GM08714 (cell line): ENCODE data around the gene SLC4A7.
"Not testable (repeated sequence)": the region's sequence is repeated elsewhere in the genome, so short reads cannot be mapped to it uniquely, and the experiment has no call there.

Source experiments
- H3K4me3 ChIP-seq: fragments of 200-500 bp; sonication (Bioruptor generic); 2 replicates; pipeline ENCODE4 v1.5.1; 2014; ENCODE audit warnings: mild to moderate bottlenecking, low read length, inconsistent platforms
- ZNF274 ChIP-seq: IDR thresholded peaks from 2 replicates; pipeline ENCODE4 v1.6.1; 2012; ENCODE audit warnings: mild to moderate bottlenecking, low read depth, low read length

Gene SLC4A7

DNA sequence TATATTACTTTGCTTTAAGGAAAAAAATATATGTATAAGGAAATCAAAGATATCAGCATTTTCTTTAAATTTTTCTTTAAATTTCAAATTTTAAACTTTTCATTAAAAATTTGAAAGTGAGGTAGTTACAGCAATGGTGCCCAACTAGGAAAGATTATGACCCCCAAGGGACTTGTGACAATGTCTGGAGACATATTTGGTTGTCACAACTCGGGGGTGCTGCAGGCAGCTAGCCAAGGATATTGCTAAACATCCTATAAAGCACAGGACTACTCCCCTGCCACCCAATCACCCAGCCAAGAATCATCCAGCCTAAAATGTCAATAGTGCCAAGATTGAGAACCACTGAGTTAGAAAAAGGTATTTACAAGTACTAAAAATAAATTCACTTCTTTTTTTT is 57.3 kb downstream of the SLC4A7 start:
- no peak for TF ChIP-seq ZNF274
- no peak overlapping the region for H3K4me3 ChIP-seq

DNA sequence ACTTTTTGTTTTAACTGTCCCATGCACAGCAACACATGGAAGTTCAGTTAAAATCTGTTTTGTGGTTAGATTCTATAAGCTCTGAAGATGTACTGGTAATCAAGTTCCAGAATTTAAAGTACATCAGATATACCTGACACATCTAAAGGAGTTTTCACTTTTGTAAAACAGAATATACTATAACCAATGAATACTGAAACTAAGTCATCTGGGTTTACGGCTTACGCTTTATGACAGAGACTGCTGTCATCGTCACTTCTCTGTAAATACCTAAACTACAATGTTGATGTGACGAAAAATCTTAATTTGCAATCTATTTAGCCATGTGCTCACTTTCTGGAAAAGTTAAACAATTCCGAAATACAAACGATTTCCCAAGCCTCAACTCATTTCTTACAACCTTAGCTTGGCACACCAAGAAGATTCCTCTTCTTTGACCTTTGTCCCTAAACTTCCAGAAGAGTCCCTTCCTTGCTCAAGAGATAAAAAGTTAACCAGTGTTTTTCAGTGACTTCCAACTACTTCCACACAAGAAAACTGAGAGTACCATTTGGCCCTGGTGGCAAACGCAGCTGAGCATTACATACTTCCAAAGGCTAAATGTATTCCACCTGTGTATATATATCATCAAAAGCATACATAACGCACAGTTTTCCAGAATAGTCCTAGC is 58.2 kb downstream of the SLC4A7 start:
- no peak for TF ChIP-seq ZNF274
- no peak overlapping the region for H3K4me3 ChIP-seq

- not testable (repeated sequence) for H3K4me3 ChIP-seq
Measured at GRCh38 chr3:27424812-27425521, 59.2 kb downstream of the SLC4A7 start.

DNA sequence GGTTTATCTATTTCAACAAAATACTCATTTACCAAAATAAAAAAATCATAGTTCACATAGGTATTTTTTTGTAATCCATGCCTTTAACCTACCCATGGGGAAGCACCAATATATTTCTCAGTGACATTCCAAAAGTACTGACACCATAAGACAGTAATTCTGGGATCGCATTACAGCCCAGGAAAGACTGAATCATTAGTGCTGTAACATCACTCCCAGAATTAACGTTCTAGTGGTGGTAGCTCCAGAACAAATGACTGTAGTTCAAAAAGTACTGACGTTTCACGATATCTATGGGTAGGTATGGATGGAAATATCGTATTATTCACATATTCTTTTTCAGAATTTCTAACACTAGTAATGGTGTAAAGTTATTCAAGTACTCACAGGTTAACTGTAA is 60.7 kb downstream of the SLC4A7 start:
- H3K4me3 ChIP-seq = no peak overlapping the region
- TF ChIP-seq ZNF274 = no peak

- no peak overlapping the region for H3K4me3 ChIP-seq
Measured at GRCh38 chr3:27422617-27423016, 61.6 kb downstream of the SLC4A7 start.

DNA sequence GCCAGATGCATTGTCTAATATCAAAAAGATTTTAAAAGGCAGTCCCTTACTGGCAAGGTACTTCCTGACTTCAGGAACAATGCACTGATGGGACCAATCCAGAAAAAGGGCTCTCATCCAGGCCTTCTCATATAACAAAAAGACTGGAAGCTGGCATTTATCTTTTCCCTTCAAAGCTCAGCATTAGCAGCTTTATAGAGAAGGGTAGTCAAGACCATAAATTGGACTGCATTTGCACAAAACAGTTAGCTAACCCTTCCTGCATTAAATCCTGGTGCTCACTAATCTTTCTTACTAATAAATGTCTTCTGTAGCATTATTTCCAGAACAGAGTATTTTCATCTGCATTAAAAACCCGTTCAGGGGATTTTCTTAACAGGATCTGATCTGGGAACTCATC is 69.0 kb downstream of the SLC4A7 start:
- no peak overlapping the region for H3K4me3 ChIP-seq
- no peak for TF ChIP-seq ZNF274

More at GRCh38 chr3:27422617-27423016, 61.6 kb downstream of the SLC4A7 start:
- no peak for TF ChIP-seq ZNF274

- no peak for TF ChIP-seq ZNF274
Measured at GRCh38 chr3:27392950-27393679, 91.1 kb downstream of the SLC4A7 start.

DNA sequence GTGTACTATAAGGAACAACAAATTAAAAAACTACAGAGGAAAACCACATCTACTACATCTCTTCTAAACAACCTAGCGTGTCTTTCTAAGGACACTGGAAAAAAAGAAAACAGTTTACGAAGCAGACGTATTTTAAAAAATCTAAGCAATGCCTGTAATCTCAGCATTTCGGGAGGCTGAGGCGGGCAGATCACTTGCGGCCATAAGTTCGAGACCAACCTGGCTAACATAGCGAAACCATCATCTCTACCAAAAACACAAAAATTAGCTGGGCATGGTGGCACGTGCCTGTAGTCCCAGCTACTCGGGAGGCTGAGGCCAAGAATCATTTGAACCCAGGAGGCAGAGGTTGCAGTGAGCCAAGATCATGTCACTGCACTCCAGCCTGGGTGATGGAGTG is 91.8 kb downstream of the SLC4A7 start:
- not testable (repeated sequence) for H3K4me3 ChIP-seq

More at GRCh38 chr3:27392950-27393679, 91.1 kb downstream of the SLC4A7 start:
- H3K4me3 ChIP-seq = no peak overlapping the region

DNA sequence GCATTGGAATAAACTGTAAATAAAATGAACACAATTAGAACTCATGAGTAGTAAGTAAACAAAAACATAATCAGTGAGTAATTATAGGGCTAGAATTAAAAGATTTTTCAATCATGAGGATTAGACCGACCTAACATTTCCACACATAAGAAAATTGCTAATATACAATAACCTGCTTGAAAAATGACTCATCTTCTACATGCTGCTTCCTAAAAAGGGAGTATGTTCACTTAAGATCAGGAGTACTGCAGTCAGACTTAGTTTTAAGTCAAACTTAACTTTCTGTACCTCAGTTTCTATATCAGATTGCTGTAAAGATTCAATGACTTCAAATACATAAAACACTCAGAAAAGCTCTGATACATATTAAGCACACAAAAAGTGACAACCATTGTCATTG is 92.4 kb downstream of the SLC4A7 start:
- no peak overlapping the region for H3K4me3 ChIP-seq
- no peak for TF ChIP-seq ZNF274

DNA sequence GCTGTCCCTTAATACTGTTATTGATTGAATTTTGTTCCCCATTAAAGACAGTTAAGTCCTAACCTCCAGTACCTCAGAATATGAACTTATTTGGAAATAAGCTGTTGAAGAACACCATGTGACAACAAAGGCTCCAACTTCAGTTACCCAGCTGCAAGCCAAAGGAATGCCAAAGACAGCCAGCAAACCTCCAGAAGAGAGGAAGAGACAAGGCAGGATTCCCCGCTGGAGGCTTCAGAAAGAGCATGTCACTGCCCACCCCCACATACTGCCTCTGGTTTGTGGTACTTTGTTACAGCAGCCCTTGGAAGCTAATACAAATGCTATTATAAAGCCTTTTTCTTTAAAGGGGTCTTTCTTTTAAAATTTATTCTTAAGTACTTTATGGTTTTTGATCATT is 96.6 kb downstream of the SLC4A7 start:
- no peak for TF ChIP-seq ZNF274
- H3K4me3 ChIP-seq = no peak overlapping the region

GRCh38 chr3:27385504-27385903 is 98.7 kb downstream of the SLC4A7 start:
- no peak overlapping the region for H3K4me3 ChIP-seq
- no peak for TF ChIP-seq ZNF274

DNA sequence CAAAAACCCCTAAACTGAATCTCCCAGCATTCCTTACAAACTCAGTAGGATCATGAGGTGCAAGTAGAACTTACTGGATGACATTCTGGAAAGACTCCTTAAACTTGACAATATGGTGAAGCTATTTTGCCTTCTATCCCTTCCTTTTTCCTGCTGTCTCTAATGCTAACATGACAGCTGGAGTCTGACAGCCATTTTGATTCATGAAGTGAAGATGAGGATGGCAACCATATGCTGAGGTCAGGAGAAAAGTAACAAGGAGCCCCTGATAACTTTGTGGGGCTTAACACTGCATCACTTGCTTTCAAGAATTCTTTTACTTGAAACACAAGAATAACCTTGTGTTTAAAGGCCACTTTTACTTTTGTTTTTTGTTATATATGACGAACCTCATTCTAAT is 100.0 kb downstream of the SLC4A7 start:
- TF ChIP-seq ZNF274 = no peak
- H3K4me3 ChIP-seq = no peak overlapping the region

GRCh38 chr3:27380433-27381357 is 103.5 kb downstream of the SLC4A7 start:
- no peak for TF ChIP-seq ZNF274

DNA sequence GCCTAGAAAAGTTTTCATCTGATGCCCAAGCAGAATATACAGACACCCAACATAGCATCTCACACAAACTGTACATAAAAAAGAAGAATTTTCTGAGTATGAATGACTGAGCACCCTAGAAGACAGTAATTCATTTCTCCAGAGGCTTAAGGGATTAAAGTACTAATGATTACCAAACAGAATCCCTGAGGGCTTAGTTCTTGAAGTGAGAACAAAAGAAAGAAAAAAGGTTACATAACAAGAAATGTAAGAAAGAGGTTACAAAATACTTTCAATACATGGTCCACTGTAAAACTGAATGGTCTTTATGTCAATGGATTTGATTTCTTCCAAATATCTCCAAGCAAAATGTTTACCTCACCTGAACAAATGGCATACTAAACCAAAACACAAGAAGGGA is 105.9 kb downstream of the SLC4A7 start:
- no peak overlapping the region for H3K4me3 ChIP-seq
- TF ChIP-seq ZNF274 = no peak

More at GRCh38 chr3:27380433-27381357, 103.5 kb downstream of the SLC4A7 start:
- H3K4me3 ChIP-seq = no peak overlapping the region
